ENCODE data around the gene APRT.

APRT gene, protein sequence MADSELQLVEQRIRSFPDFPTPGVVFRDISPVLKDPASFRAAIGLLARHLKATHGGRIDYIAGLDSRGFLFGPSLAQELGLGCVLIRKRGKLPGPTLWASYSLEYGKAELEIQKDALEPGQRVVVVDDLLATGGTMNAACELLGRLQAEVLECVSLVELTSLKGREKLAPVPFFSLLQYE

GRCh38 chr16:88811769-88812512 is at the start of gene APRT:
APRT (minus strand) TSS chr16:88811928; CDS start chr16:88811899, 29 bp downstream.
- peak; percentile 90 for DNase-seq (ENCODE audit: low read depth)

GRCh38 chr16:88861359-88861758 is 49.6 kb upstream of the APRT start:
- DNase-seq (ENCODE audit: low read depth) = no peak

GRCh38 chr16:88859381-88860091 is 47.8 kb upstream of the APRT start:
- no peak for DNase-seq (ENCODE audit: low read depth)

GRCh38 chr16:88857728-88858339 is 46.1 kb upstream of the APRT start:
- DNase-seq (ENCODE audit: low read depth) = peak; percentile 39

DNA sequence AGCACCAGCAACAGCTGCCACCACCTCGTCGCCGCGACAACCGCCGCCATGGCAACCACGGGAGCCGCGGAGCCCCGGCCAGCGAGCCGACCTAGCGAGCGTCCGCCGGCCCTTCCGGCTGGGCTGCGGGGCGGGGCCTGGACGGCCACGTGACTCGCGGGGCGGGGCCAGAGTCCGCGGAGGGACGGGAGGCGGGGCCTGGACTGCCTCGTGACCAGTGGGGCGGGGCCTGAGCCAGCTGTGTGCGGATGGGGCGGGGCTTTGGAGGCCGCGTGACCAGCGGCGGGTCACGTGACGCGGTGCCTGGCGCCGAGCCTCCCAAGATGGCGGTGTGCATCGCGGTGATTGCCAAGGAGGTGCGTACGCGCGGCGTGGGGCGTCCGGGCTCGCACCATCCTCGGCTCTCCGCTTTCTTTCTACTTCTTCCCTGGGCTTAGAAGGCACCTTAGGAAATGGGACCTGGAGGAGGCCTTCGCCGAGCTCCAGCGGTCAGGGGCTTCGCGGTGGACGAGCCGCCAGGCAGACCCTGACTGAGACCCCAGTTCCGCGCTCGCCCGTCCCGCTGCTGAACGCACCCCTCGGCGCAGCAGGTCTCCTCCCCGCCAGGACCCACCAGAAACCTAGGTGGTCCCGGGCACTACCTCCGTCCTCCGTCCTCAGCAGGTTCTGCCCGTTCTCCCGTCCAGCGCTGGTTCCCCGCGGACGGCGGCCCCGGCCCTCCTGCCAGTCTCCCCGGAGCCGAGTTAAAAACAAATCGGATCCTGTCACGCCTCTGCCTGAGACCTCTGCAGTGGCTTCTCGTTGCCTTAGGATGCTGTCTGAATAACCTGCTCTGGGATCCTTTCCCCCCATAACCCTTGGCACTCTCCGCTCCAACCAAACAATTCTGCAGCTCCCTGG is 45.4 kb upstream of the APRT start, which contains the start of the genes GALNS and TRAPPC2L:
GALNS (minus strand) TSS at position 120 of the 900 bp plus-strand sequence; CDS start at position 50, 70 bp downstream.
TRAPPC2L (plus strand) TSS at position 300 of the 900 bp plus-strand sequence; CDS start at position 324, 24 bp downstream.
- peak; percentile 77 for DNase-seq (ENCODE audit: low read depth)

DNA sequence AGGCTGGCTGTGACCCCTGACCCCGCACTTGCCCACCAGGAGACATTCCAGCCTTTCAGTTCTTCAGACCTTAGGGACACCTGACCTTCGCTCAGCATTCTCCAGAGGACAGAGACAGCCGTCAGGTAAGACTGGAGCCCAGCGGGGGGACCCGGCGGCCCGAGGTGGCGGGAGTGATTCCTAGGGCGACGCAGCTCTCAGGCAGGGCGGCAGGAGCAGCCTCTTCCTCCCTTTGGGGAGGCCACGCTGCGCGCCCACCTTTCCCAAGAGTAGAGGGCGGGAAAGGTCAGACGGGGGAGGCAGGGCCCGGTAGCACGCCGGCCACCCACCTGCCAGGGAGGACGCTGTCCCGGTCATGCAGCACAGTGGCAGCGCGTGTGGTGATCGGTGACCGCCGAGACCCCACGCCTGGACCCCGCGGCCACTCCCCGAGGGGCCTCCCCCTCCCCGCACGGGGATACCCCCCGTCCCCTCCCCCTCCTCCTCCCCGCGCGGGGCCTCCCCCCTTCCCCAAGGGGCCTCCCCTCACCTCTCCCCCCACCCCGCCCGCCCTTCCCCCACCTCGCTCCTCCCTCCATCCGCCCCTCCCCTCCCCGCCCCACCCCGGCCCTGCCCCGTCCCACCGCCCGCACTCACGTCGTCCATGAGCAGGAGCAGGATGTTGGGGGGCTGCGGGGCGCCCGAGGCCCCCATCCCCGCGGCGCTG is 44.5 kb upstream of the APRT start:
- no peak for DNase-seq (ENCODE audit: low read depth)

- DNase-seq (ENCODE audit: low read depth) = no peak
Observed at GRCh38 chr16:88855736-88856121, 44.0 kb upstream of the APRT start.

- DNase-seq (ENCODE audit: low read depth) = no peak
Observed at GRCh38 chr16:88855176-88855575, 43.4 kb upstream of the APRT start.

DNA sequence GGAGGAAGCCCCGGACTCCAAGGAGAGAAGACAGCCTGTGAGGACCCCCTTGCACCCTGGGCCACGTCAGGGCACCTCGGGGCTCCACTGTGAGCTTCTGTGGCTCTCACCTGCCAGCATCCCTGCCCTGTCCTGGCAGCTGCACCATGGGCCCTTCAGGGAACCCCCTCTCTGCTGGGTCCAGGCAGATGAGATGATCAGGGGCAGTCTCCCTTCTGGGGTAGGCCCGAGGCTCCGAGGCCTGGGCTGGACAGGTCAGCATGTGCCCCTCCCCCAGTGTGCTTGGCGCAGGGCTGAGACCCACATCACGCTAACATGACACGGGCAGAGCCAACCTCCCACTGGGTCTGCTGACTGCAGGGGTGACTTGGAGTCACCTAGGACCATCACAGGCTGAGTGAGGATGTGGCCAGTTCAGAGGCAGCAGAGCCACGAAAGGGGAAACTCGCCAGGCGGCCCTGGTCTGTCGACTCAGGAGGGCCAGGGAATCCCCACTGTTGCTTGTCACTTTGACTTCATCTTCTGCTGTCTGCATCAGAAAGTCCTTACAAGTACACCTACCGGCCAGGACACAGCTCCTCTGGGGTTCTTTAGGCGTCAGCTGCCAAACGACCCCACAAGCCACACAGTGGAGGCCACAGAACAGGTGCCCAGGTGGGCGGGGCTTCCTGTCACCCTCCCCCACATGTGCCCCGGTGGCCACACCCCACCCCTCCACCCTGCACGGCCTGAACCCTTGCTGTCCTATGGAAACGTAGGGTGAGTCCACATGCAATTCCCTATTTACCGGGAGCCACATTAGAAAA is 42.8 kb upstream of the APRT start:
- DNase-seq (ENCODE audit: low read depth) = no peak

DNA sequence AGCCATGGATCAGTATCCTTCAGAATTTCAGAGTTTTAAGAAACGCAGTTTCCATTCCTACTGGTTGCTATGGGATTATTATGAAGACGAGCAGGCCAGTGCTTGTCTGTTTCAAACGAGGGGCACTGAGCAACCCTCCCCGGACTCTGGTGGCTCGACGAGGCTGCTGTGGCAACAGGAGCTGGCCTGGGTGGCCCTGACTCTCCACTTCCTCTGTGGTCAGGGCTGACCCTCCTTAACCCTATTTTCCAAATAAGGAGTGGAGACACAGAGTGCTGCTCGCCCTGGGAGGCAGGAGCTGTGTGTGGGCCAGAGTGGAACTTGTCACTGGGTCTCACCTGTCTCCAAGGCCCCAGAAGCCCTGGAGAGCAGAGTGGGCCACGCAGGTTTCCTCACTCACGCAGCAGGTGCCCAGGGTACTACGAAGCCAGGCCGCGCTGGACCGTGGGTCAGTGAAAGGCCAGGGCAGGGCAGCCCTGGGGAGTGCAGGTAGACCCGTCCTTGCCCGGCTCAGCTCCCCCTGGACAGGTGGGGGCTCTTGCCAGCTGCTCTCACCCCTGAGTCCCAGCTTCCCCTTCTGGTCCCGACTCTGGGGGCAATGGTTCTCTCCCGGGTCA is 41.7 kb upstream of the APRT start:
- no peak for DNase-seq (ENCODE audit: low read depth)

GRCh38 chr16:88851616-88852015 is 39.9 kb upstream of the APRT start:
- no peak for DNase-seq (ENCODE audit: low read depth)

DNA sequence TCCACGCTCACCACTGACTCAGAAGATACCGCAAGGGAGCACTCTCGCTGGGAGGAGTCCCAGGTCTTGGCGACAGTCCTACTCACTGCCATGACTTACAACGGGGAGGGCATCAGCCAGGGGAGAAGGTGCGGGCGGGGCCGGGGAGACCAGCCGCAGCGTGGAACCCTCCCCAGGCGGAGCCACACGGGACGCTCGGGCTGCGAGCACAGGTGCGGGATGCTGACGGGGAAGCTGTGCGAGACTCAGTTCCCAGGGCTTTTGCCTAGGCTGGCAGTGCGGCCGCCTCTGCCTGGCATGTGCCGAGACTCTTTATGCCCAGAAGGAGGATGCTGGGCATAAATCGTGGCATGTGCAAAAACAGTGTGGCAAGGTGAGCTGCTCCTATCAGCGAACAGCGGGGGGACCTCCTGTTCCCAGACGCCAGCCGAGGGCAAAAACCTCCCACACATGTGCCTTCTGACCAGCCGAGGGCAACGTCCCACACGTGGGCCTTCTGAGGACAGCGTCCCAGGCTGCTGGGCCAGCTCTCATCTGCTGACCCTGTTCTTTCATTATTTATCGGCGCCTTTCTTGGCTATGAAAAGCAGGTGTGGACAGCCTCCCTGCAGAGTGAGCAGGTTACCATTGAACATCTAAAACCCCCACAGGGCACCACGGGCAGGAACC is 38.9 kb upstream of the APRT start:
- DNase-seq (ENCODE audit: low read depth) = no peak

DNA sequence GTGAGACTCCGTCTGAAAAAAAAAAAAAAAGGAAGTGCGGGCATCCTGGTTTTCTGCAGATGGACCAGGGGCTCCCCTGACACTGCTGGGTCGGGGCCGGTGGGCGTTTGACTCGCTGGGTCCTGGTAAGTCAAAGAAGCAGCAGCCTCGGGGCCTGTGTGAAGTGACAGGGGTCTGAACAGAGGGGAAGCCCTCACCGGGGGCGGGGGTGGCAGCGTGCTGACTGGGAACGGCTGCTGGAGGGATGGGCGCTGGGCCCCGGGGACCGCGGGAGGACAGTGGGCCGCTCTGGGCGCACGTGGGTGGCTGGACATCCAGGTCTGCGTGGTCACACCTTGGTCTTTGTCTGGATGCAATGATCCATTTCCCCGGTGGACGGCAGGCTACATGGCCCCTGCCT is 36.8 kb upstream of the APRT start:
- no peak for DNase-seq (ENCODE audit: low read depth)

- DNase-seq (ENCODE audit: low read depth) = no peak
Observed at GRCh38 chr16:88847654-88848053, 35.9 kb upstream of the APRT start.

DNA sequence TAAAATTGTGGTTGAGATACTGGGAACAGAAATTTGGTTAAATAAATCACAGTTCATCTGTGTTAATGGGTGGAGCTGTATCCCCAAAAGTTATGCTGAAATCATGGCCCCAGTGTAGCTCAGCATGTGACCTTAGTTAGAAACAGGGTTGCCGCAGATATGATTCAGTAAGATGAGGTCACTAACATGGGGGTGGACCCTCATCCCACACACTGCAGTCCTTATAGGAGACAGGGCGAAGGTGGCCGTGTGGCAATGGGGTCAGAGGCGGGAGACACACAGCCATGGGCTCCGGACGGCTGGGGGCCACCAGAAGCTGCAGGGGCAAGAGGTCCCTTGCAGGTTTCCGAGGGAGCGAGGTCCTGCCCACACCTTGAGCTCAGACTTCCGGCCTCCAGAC is 34.4 kb upstream of the APRT start:
- no peak for DNase-seq (ENCODE audit: low read depth)

GRCh38 chr16:88844419-88845036 is 32.8 kb upstream of the APRT start:
- no peak for DNase-seq (ENCODE audit: low read depth)

- no peak for DNase-seq (ENCODE audit: low read depth)
Observed at GRCh38 chr16:88843256-88843655, 31.5 kb upstream of the APRT start.

- no peak for DNase-seq (ENCODE audit: low read depth)
Observed at GRCh38 chr16:88842806-88843205, 31.1 kb upstream of the APRT start.

All from HS-27A (cell line).